NCI-H2107 (cell line): ENCODE results near the gene VPS35L.
"Not testable (repeated sequence)": the region's sequence is repeated elsewhere in the genome, so short reads cannot be mapped to it uniquely, and the experiment has no call there.

Experiments used
- DNase-seq: peaks from one replicate; lab custom pipeline; 2025; lab: John Stamatoyannopoulos, UW

Gene VPS35L

DNA sequence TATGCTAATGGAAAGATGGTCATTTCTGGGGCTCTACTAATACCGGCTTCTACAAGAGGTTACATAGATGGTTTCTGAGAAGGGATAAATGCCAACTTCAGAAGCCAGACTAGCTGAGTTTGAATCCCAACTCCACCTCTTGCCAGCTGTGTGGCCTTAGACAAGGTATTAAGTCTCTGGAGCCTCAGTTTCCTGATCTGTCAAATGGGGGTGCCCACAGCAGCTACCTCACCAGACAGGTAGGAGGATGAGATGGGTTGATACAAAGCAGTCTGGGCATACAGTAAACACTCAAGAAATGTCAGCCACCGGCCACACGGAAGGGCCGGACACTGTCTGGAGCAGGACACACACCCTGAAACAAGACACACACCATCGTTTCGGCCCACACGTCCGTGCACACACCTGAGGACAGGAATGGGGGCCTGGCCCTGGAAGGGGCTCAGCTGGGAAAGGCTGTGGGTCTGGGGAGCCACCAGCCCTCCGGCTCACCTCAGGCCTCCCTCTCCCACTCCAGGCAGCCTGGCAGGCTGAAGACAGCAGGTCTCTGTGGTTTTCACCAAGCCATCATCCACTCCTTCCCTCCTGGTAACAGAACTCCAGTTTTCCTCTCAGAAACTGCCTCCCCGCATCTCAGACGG, 157.0 kb downstream of the VPS35L start:
- no peak for DNase-seq

DNA sequence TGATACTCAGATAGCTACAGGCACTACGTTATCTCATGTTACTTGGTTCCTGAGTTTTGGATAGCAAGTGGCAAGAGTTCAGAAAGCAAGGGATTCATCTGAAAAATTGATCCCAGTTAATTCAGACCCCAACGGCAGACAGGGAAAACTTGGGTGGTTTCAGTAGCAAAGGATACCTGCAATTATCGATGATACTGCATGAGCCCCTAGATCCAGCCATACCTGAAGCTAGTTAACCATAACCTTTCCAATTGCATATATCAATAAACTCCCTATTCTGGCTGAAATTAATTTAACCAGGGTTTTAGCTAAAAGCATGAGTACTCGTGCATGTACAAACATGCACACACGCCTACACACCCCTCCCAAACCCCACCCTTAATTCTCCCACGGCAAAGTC, 158.2 kb downstream of the VPS35L start:
- no peak for DNase-seq

DNA sequence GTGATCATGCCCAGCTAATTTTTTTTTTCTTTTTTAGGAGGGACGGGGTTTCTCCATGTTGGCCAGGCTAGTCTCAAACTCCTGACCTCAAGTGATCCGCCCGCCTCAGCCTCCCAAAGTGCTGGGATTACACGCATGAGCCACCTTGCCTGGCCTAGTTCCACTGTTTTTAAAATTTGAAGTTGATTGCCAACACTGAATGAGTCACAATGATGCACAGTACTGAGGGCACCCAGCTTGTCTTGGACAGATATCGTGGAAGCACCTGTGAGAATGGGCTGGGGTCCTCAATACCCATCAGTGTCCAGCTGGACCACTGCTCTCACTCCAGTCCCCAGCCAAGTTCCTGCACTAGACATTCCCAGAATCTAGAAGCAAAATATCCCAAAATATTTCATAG, 160.1 kb downstream of the VPS35L start:
- DNase-seq = no peak

DNA sequence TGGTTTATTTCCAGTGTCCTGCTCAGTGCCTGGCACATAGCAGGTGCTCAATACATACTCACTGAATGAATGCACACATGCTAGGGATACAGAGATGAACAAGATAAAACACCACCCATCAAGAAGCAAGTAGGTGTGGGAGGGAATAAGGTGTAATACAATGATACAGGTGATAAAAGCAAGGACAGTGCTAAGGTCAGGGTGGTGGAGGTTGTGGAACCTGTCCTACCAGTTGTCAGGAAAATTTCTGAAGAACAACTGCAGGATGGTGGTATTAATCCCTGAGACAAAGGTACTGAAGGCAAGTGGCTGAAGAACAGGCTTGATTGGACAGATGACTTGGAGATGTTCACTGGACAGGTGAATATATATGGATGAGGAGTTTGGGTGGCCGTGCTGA, 160.7 kb downstream of the VPS35L start:
- DNase-seq = no peak

DNA sequence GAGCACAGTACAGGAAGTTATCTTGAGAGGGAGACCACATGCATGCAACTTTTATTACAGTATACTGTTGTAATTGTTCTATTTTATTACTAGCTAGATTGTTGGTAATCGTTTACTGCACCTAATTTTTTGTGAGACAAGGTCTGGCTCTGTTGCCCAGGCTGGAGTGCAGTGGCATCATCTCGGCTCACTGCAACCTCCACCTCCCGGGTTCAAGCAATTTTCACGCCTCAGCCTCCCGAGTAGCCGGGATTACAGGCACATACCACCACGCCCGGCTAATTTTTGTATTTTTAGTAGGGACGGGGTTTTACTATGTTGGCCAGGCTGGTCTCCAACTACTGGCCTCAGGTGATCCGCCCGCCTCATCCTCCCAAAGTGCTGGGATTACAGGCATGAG, 161.2 kb downstream of the VPS35L start:
- DNase-seq = not testable (repeated sequence)

DNA sequence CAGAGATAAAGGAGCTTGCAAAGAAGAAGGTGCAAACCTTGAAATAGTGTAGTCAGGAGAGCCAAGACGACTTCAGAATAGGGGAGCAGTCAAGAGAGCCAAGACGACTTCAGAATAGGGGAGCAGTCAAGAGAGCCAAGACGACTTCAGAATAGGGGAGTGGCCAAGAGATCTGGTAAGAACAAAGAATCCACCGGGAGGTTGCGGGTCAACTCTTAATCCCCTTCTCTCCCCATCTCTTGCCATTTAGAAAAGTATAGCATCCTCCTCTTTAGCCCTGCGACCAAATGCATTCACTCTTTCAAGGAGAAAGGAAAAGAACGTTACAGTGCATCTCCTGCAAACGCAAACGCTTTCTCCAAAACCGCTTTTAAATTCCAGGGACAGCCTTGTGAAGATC, 161.8 kb downstream of the VPS35L start:
- no peak for DNase-seq

DNA sequence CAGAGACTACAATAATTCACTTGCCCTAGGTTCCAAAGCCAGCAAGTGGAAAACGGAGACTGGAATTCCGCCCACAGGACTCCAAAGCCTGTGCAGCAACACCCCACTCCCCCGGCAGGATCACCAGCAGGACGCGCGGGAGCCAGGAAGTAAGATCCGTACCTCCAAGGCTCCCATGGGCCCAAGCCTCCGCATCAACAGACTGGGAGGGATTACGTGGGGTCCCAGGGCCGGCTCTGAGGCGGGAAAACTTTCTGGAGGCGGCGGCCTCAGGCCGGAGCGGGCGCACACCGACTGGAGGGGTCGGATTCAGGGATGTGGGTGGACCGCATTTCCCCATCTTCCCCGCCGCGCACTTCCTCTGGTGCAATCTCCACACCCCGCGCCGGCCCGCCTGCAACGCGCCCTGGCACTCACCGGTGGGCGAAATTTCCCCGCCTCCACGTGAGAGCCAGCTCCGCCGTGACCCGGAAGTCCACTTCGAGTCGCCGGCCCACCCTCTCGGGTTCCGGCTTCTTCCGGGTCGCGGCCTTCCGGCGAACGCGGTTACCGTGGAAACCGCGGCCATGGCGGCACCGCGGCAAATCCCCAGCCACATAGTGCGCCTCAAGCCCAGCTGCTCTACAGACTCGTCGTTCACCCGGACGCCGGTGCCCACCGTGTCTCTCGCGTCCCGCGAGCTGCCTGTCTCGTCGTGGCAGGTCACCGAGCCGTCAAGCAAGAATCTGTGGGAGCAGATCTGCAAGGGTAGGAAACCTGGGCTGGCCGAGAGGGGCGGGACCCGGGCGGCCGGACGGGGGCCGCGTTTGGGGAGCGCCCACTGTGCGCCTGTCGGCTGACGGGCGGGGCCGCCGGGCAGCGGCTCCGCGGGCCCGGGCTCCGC, 162.5 kb downstream of the VPS35L start, which contains the start of the genes IQCK and KNOP1:
IQCK (plus strand) TSS at position 531 of the 883 bp plus-strand sequence; CDS start at position 567, 36 bp downstream.
KNOP1 (minus strand) TSS at position 487 of the 883 bp plus-strand sequence. CDS start 3,192 bp downstream, outside the sequence.
- peak; percentile 60 for DNase-seq

DNA sequence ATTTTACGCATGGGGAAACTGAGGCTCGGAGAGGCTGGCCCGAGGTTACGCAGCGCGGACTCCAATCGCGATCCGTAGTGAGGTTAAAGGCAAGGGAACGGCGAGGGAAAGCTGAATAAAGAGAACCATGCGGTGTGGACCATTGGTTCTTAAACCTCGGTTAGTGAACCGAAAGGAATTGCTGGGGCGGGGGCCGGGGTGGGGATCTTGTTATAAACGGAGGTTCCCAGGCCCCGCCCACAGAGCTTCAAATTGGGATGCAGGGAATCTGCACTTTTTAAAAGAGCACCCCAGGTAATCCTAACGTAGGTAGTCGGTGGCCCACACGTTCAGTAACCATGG, 163.1 kb downstream of the VPS35L start:
- DNase-seq = no peak

DNA sequence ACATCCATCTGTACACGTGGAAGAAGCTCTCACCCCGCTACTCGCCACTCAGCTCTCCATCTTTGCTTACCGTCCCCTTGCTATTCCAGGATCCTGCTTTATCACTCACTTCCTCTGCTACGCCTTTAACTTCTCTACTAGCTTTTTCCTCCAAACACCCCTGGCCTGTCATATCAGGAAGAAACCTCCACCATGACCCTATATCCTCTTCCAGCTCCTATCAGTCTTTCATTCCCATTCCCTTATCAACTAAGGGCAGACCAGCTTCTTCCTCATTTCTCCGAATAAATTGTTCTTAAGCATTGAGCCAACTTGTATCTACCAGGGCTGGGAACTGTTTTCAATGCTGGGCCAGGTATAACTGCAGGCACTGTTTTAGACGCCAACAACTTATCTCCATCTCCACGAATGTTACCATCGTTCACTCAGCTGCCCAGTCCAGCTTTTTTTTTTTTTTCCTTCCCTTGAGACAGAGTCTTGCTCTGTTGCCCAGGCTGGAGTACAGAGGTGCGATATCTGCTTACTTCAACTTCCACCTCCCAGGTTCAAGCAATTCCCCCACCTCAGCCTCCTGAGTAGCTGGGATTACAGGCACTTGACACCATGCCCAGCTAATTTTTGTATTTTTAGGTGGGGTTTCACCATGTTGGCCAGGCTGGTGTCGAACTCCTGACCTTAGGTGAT, 166.9 kb downstream of the VPS35L start:
- DNase-seq = no peak

DNA sequence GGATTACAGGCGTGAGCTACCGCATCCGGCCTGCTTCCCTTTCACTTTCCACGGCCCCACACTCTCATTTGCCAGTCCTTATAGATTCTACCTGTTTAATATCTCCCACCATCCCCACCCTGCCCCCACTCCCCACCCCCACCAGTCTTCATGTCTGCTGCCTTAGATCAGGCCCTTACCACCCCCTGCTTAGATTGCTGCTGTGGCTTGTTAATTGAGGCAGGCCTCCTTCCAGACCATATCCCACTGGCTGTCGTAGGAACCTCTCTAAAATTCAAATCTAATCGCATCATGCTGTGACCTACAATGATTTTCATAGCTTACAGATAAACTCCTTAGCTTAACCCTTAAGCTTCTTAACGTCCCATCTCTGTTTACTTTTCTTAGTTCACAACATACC, 167.5 kb downstream of the VPS35L start:
- DNase-seq = no peak

DNA sequence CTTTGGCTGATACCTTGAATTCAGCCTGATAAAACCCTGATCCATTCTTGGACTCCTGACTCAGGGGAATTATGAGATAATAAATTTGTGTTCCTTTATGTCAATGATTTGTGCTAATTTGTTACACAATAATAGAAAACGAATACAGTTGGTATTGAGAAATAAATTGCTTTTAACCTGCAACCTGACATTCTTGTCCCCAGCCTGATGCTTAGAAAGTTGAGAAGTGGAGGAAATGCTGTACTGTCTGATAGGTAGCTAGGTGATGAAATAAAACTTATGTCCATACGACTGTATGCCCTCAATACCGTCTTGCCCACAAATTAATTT, 173.1 kb downstream of the VPS35L start:
- DNase-seq = no peak

DNA sequence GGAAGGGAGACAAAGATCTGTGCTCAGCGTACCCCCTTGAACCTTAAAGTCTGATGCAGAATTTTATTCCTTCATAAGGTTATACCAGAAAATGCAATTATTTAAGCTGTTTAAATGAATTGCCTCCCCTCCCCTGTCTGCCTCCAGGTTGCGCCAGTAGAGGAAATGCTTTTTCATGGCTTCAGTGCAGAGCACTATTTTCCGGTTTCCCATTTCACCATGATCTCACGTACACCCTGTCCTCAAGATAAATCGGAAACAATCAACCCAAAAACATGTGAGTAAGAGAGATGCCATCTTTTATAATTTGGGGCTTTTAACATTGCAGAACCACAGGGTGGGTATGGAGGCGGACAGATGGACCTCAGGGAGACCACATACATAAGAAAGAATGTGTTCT, 178.0 kb downstream of the VPS35L start:
- no peak for DNase-seq

DNA sequence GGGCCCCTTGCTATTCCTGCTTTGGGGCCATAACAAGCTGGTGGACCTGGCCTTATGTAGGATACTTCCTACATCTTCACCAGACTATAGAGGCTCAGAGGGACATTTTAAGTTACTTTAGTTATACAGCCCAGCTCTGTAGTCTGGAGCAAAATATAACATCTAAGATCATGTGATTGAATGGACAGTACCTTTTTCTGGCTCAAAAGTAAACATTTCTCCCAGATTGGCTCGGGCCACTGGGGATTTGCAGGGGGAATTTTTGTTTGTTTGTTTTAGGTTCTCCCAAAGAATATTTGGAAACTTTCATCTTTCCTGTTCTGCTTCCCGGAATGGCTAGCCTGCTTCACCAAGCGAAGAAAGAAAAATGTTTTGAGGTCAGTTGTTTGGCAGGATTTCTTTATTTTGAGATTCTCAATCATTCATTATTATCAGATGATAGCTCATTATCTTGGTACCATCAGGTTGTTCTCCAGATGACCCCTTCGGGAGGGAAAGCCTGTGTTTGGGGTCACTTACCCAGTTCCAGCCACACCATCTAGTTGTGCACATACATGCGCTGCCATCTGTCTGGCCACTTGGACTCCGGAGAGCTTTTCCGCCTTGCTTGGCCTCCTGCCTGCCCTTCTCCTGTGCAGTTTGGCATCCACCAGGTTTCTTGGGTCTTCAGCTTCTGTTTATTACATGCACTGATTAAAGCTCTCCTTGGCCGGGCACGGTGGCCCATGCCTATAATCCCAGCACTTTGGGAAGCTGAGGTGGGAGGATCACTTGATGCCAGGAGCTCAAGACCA, 179.8 kb downstream of the VPS35L start:
- DNase-seq = no peak

DNA sequence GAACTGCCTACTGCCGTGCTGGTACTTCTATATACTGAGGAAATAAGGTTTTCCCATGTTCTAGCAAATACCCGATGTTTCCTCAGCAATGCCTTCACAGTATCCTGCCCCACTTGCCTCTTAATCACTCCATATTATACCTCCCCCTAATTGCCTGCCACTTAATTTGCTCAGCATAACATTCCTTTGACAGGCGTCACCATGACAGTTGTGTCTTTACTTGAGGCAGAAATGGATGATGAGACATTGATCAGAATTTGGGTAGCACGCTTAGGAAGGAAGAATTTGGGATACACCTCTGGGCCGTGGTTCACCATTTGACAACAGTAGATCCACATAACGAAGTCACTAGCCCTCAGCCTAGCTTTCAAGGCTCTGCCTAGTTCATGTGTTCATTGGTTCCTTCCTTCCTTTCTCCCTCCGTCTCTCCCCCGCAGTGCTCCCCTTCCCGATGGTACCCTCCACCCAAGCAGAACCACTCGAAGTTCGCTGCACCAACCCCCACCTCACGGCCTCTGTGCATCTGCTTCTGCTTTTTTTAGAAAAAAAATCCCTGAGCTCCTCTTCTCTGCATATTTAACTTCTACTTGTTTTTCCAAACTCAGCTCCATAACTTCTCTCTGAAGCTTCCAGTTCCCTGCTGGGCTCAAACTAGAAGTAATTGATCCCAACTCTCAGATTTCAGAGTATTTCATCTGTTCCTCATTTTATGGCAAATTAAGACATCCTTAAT, 182.0 kb downstream of the VPS35L start:
- DNase-seq = no peak

DNA sequence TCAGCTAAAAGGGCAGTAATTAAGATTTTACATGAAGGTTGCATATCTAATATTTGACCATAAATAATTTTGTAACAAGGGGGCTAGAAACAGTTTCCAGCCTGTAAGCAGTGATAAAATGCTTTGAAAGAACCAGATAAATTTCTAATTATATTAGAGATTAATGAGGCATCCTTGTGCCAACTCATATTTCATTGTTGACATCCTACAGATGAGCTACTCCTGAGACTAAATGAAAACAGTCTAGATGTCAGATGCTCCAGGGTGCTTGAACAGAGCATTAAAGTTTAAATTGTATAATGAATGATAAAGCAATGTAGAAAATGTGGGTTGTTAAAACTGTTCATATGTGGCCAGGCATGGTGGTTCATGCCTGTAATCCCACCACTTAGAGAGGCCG, 185.9 kb downstream of the VPS35L start:
- DNase-seq = no peak

DNA sequence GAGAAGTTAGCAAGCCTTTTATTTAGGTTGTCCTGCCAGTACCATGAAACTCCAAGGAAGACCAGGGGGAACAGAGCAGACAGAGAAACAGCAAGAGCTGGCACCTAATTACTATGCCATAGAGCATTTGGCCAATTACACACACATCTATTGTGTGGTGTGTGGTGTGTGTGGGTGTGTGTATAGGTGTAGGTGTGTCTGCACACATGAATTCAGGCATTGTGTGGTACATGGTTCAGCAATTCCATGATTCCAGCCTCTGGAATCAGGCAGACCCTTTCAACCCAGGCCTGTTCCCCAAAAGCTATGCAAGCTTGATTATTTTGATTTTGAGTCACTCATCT, 188.3 kb downstream of the VPS35L start:
- DNase-seq = no peak

DNA sequence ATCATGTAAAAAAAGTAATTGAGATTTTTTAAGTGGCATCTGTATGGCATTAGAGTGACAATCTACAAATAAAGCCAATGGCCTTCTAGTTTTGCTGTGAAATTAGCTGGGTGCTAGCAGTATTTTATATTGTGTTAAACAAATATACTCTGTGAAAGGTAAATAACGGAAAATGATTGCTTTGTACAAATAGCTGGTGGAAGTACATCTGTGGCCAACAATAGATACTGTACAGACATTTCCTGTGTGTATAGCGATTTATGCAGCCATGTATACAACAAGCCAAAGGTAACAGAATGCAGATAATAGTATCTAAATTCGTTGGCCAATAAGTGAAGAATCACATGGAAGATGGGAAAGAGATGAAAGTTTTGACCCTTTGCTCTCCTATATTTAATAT, 189.2 kb downstream of the VPS35L start:
- DNase-seq = no peak

DNA sequence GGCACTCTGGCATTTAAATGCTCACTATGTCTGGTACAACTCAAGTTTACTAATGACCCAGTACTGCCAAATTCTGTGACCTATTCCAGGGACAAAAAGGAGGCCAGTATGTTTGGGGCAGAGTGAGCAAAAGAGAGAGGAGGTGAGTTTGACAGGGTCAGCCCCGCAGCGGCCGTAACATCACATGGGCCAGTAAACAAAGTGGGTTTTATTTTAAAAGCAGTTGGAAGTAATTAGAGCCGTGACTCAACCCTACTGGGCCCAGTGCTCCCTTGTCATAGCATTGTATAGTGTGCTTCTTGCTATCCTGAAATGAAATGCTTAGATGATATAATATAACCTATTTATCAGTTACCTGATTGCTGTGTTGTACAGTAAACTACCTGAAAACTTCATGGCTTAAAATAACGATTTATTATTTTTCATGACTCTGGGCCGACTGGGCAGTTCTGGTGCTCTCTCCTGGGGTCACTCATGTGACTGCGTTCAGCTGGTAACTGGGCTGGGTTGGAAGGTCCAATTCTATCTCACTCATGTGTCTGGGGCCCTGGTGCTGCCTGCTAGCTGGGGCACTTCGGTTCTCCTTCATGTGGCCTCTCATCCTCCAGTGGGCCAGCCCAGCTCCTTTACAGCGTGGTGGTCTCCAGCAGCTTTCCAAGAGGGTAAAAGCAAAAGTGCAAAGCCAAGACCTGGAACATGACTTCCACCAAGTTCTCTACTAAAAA, 189.9 kb downstream of the VPS35L start:
- no peak for DNase-seq

DNA sequence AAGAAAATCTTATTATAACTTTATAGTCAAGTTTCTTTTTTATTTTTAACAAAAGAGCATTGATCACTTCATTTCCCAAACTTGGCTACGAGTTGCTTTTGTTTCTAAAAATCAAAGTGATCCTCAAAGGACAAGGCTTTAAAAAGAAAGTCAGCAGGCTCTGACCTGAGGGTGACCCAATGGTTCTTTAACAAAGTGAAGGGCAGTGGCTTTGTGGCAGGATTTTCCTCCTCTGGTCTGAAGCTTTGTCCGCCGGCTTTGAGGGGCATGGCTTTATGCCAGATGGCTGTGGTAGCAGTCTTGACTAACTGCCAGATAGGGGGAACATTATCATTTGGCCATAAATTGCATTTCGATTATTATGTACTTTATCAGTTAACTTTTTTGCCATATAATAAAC, 191.1 kb downstream of the VPS35L start:
- DNase-seq = no peak

DNA sequence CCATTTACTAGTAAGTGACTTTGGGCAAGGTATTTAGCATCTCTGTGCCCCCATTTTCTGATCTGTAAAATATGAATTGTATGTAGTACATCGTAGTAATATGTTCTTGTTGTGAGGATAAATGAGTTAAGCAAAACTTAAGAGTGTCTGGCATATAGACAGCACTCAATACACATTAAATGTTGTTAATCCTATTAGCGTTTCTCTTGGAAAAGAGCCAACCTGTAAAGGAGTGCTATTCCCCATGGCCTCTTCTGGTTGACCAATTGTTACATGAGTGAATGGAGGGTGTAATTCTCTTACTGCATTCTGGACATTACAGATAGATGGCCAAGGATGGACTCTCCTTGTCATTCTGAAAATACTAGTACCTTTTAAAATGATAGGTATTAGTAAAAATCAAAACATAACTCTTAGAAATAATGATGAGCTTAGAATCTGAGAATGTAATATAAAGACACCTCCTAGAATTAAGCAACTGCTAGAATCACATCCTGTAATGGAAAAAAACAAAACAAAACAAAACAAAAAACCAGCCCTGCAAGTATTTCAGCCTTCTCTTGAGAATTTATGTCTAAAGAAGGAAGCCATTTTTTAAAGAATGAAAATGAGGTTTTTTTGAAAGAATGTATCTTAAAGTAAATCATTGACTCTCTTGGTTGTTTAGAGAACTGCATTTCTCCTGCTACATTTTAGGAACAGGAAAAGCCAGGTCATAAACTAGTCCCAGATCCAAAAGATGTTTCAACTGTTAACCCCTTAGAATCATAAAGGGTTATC, 193.1 kb downstream of the VPS35L start:
- no peak for DNase-seq
